Stimulated activated CD8-positive, alpha-beta memory T cell treated with anti-CD3 and anti-CD28 coated beads, Interleukin-12 subunit alpha, Interleukin-12 subunit beta, amount 100 ng/mL, for 1 hour (primary cell): Measurements from ENCODE around the gene OR2T12.
"Not testable (repeated sequence)": the region's sequence is repeated elsewhere in the genome, so short reads cannot be mapped to it uniquely, and the experiment has no call there.

Experiments used
- DNase-seq: peaks from one replicate; pipeline ENCODE4 v3.0.0-alpha.2; 2020; ENCODE audit warnings: low read depth

Gene OR2T12, protein sequence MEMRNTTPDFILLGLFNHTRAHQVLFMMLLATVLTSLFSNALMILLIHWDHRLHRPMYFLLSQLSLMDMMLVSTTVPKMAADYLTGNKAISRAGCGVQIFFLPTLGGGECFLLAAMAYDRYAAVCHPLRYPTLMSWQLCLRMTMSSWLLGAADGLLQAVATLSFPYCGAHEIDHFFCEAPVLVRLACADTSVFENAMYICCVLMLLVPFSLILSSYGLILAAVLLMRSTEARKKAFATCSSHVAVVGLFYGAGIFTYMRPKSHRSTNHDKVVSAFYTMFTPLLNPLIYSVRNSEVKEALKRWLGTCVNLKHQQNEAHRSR

GRCh38 chr1:248303324-248303723 is at the start of gene OR2T12:
Gene OR2T12 (minus strand): TSS chr1:248303424. CDS start chr1:248295578, 7,846 bp downstream.
- no peak for DNase-seq

DNA sequence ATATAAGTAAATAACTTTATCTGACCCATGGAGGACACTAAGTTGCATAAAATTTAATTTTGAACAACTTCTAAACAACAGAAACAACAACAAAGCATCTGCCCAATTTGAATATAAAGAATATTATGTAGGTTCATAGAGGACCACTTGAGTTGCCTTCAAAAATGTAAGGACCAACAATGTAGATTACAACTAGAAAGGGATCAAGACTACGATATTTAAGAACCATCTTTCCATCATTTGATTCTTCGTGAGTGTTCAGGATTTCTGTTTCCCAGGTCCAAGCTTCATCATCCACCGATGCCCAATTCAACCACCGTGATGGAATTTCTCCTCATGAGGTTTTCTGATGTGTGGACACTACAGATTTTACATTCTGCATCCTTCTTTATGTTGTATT is 45.3 kb upstream of the OR2T12 start, which contains the start of gene OR14C36:
Gene OR14C36, plus strand, starts transcription at position 301 of the 400 bp plus-strand sequence. Its CDS starts 0 bp downstream, at position 301.
- no peak for DNase-seq

DNA sequence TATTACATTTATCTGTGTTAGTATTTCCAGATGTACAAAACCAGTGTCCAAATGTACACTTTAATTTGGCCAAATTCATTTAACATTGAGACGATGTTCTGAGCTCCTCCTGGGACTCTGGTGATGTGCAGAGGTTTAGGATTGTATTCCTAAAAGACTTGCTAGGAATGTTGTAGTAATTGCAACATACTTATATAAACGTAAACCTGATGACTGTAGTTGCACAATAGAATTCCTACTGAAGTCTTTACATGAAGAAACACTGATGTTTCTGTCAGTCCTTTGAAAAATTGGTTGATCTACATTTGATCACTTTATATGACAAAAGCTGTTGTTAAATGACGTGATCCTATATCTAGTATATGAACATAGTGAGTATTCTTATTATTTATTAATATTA is 40.2 kb upstream of the OR2T12 start:
- no peak for DNase-seq

- DNase-seq = no peak
Measured at GRCh38 chr1:248324468-248324867, 21.2 kb upstream of the OR2T12 start, which contains the start of gene OR2M7. Gene OR2M7 (minus strand): TSS chr1:248324568. CDS start chr1:248324568, 0 bp downstream.

- DNase-seq = no peak
Measured at GRCh38 chr1:248316796-248317195, 13.6 kb upstream of the OR2T12 start.

GRCh38 chr1:248306740-248307139 is 3.5 kb upstream of the OR2T12 start:
- not testable (repeated sequence) for DNase-seq

- DNase-seq = no peak
Measured at GRCh38 chr1:248306103-248306502, 2.9 kb upstream of the OR2T12 start.

- not testable (repeated sequence) for DNase-seq
Measured at GRCh38 chr1:248305672-248306071, 2.4 kb upstream of the OR2T12 start.

- DNase-seq = no peak
Measured at GRCh38 chr1:248288391-248288790, 14.8 kb downstream of the OR2T12 start.

- DNase-seq = no peak
Measured at GRCh38 chr1:248277876-248278275, 25.3 kb downstream of the OR2T12 start, which contains the start of gene OR2T33. Gene OR2T33 (minus strand): TSS chr1:248277976. CDS start chr1:248273814, 4,162 bp downstream.

GRCh38 chr1:248273225-248273624 is 30.0 kb downstream of the OR2T12 start:
- not testable (repeated sequence) for DNase-seq

- DNase-seq = no peak
Measured at GRCh38 chr1:248268178-248268577, 35.0 kb downstream of the OR2T12 start.

GRCh38 chr1:248259309-248259708 is 43.9 kb downstream of the OR2T12 start:
- not testable (repeated sequence) for DNase-seq

DNA sequence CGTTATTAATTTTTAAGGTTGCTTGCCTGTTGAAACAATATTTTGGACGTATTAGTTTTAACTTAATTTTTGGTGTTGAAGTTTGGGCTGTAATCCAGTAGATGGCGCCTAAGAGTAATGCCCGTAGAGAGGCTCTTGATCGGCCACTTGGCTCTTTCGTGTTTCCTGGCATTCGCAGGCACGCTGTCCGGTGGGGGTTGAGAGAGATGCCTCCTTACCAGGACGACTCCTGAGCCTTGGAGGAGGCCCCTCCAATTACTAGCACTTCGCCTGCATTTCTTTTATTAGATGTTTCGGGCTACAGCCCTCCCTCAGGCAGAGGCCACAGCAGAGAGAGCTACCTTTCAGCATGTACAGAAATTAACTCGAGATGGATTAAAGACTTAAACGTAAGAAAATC is 60.0 kb downstream of the OR2T12 start:
- no peak for DNase-seq
